ENCODE data around the gene CLCN1.
A peak's percentile ranks its signal among the peaks of the same experiment; 100 is the strongest.
"Not testable (repeated sequence)": the region's sequence is repeated elsewhere in the genome, so short reads cannot be mapped to it uniquely, and the experiment has no call there.

Gene CLCN1

DNA sequence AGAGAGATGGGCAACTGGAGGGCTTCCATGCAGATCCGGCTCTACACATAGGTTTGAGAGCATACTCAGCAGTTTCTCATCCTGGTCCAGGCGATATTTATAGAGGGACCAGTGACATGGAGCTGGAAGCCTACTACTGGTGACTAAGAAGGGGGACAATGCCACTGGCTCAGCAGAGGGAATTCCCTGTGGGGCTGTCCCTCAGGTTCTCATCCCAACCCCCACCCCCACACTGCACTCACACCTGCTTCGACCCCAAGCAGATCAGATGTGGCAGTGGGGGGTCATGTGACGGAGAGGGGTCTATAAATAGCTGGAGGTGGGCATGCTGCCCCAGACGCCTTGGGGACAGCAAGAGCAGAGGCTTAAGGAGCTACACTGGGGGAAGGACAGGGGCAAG lies at the start of gene CLCN1:
Gene CLCN1 (plus strand): TSS at position 336 of the 400 bp plus-strand sequence. CDS start 102 bp downstream, outside the sequence.
- DNase-seq (ENCODE audit: low read depth in 2 of 2): no peak

DNA sequence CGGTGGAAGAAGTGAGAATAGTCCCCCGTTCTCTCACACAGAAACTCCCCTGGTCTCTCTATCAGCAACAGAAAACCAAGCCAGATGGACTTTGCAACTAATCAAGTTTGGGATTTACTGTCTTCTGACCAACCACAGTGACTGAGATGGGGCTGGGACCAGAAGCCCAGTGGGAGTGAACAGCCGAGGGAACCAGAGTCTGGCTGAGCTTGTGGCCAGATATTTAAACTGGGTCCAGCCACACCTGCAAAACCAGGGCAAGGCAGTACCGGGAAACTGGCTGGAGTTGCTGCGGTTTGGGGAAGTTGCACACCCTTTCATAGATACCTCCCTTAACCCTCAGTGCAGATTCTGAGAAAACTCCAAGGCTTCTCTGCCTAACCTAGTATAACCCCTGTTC lies 46.7 kb upstream of the CLCN1 start:
- DNase-seq (ENCODE audit: low read depth in 2 of 2): no peak

DNA sequence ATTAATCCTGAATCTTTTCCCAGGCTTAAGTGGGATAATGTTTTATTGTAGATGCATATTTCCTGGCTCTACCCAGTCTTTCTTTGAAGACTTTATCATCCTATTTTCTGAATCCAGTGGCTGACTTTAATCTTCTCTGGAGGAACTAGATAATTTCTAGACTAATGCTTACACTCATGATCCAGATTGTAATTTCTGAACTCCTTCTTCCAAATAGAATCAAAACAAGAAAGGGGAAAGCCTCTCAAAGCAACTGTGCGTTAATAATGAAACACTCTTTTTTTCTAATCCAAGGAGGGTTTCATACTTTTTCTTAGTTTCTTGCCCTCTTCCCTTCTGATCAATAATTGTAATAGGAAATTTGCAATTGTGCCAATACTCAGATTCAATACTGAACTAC lies 44.7 kb upstream of the CLCN1 start:
- no peak for DNase-seq (ENCODE audit: low read depth in 2 of 2)

DNA sequence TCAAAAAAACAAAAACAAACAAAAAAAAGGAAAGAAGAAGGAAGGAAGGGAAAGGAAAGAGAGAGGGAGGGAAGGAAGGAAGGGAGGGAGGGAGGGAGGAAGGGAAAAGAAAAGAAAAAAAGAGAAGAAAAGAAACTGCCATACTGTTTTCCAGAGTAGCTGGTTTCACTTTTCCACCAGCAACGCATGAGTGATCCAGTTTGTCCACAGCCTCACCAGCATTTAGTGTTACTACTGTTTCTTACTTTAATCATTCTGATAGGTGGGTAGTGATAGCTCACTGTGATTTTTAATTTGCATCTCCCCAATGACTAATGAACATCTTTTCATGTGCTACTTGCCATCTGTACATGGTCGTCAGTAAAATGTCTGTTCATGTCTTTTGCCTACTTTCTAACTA lies 43.0 kb upstream of the CLCN1 start:
- DNase-seq (ENCODE audit: low read depth in 2 of 2): no peak

DNA sequence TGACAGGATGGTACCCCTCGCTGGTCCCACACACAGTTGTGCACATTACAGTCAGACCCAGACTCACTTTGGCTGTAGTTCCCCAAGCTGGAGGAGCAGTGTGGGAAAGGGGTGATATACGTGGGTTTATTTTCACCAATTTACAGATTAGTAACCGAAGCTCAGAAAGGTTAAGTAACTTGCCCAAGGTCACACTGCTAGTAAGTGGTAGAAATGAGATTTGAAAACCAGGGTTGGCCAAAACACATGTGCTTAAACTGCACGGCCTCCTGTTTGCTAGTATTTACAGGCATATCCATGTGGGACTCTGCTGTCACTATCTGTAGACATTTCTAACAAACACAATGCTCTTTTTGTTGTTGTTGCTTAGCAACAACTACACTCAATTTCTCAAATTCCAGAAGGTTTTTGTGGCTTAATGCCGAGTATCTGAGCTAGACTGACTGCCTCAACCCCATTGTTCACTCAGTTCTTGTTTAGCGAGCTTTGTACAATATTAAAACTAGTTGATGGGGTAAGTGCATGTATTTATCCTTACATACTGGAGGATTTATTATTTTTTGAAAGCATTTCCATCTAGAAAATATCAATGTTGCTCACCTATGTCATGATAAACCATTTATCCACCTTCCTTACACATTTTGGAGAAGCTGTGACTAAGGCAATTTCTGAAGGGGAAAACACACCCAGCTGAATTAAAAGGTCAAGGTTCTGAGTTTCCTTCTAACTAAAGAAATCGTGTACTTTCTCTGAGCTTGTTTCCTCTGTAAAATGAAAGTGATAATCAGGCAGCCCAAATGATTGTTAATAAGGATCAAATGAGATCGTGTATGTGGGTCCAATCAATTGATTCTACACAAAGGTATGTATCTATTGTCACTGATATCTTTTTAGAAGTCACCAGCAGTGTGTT lies 36.5 kb upstream of the CLCN1 start:
- DNase-seq (ENCODE audit: low read depth in 2 of 2): no peak

DNA sequence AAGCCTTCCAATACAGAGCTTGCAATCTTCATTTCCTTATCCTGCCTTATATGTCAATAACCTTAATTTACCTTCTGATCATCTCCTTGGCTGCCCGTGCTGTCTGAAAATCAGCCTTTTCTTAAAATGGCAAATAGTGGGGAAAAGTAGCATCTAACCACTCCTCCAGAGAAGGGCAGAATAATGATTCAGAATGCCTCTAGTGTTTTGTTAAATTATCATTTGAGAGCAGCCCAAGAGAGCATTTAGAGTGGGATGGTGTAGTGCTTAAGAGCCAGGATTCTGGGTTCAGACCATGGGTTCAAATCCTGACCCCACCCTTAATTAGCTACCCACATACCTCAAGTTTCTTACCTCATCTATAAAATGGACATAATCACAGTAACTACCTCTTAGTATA lies 35.8 kb upstream of the CLCN1 start:
- DNase-seq (ENCODE audit: low read depth in 2 of 2): no peak

DNA sequence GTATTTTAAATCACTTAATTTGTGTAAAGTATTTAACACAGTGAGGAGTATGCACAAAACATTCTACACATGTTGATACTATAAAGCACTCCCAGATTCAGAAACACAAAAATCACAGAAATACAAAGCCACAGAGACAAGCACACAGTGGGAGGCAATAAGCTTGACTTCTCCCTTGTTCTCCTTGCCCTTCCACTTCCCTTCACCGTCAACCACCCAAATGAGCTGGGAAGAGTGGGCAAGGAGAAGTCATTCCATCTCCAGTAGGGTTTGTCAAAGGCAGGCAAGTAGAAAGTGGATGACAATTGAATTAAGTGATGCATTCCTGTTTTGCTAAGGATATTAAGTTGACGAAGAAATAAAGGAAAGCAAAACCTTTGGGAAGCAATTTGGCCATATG lies 35.3 kb upstream of the CLCN1 start:
- DNase-seq (ENCODE audit: low read depth in 2 of 2): no peak

DNA sequence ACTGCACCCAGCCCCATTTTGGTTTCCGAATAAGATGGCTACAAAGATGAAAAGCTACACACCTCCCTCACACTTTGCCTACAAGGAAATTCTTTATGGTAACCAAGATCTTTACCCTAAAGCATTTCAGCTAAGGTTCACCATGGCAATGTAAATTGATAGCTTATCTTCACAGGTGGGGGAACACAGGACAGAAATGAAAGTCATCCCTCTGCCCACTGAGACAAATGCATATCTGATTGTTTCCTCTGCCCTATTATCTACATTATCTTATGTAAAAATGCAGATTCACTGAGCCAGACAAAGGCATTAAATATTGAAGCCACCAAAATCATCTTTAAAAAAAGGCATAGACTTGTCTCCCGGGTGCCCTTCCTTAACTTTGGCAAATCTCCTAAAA lies 34.4 kb upstream of the CLCN1 start:
- DNase-seq (ENCODE audit: low read depth in 2 of 2): no peak

DNA sequence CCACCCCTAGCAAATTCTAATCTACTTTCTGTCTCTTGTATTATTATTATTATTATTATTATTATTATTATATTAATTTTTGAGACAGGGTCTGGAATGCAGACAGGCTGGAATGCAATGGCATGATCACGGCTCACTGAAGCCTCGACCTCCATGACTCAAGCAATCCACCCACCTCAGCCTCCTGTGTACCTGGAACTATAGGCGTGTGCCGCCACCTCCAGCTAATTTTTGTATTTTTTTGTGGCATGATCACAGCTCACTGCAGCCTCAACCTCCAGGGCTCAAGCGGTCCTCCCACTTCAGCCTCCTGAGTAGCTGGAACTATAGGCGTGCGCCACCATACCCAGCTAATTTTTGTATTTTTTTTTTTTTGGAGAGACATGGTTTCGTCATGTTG lies 33.8 kb upstream of the CLCN1 start:
- no peak for DNase-seq (ENCODE audit: low read depth in 2 of 2)

DNA sequence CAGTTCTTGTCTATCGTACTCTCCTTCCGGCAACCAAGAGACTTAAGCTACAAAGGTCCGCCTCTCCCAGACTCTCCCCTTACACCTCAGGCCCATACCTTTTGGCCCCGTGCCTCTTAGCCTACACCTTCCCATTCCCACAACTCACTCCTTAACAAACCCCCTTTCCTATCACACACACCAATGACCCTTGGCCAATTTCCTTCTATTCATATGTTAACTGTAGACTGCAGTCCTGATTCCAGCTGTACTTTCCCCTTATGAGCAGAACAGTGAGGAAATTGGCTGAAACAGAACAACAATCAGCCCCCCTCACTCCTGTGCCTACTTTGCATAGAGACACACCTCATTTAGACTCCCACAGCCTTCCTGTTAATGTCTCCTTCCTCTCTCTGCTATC lies 32.5 kb upstream of the CLCN1 start:
- DNase-seq (ENCODE audit: low read depth in 2 of 2): no peak

DNA sequence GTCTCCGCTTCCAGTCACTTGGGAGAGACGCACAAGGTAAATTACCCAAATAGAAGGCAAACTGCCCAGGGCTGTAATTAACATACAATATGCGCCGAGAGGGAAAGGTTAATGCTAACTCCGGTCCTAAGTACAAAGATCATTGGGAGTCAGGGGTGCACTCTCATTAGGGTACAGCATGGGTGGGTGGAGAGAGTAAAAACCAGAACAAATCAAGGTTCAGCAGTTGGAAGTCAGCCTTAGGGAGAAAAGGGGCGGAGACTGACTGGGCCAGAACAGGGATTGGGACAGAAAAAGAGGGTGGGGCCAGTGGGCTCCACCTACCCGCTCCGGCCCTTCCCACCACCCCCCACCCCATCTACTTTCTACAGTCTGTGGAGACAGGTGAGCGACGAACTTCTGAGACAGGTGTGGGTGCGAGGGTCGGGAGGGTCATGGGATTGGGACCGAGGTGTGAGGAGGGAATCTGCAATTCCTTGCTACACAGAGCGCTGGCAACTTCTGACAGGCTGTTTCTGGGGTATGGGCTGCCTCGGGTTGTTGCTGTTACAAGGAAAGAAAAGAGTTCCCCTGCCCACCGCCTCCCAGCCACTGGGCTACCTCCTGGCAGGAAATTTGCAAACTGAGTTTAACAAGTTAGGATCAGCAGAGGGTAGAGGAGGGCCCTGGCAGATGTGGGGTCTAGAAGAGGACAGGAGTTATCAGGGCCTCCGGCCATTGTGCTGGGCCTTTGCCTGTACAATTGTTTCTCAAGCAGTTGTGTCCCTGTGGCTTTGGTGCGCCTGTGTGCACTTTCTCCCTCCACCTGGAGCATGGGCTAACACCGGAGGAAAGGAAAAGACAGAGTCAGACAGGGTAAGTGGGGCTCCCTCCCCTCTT lies 31.1 kb upstream of the CLCN1 start, which contains the start of gene TMEM139:
Gene TMEM139 (plus strand): TSS at position 368 of the 879 bp plus-strand sequence. CDS start 1,000 bp downstream, outside the sequence.
- no peak for DNase-seq (ENCODE audit: low read depth in 2 of 2)

DNA sequence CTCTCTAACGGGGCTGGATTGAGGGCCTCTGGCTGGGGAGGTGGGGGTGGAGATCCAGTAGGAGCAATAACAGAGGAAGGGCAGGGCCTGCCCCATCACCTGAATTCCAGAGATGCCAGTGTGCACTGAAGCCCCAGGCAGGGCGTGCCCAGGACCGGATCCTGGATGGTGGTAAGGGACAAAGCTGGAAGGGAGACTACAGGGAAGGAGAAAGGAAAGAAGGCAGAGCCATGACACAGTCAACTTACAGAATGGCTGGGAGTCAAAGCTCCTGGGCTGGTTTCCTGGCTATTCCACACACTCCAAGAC lies 30.5 kb upstream of the CLCN1 start:
- DNase-seq (ENCODE audit: low read depth in 2 of 2): no peak

DNA sequence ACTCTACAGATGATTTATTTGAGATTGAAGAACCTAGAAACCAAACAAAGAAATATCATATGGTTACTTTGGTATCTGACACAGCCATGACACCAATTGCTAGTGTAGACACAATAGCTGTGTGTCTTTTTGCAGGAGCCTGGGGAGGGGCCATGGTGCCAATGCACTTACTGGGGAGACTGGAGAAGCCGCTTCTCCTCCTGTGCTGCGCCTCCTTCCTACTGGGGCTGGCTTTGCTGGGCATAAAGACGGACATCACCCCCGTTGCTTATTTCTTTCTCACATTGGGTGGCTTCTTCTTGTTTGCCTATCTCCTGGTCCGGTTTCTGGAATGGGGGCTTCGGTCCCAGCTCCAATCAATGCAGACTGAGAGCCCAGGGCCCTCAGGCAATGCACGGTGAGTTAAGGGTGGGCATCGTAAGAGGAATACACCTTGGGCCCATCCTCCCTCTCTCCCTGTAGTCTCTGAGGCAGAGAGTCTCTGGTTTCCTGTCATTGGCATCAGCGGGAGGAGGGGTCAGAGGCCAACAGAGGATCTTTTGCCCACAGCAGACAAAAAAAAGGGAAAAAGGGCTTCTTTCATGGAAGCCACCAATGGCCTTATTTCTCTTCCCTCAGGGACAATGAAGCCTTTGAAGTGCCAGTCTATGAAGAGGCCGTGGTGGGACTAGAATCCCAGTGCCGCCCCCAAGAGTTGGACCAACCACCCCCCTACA lies 29.9 kb upstream of the CLCN1 start:
- no peak for DNase-seq (ENCODE audit: low read depth in 2 of 2)

DNA sequence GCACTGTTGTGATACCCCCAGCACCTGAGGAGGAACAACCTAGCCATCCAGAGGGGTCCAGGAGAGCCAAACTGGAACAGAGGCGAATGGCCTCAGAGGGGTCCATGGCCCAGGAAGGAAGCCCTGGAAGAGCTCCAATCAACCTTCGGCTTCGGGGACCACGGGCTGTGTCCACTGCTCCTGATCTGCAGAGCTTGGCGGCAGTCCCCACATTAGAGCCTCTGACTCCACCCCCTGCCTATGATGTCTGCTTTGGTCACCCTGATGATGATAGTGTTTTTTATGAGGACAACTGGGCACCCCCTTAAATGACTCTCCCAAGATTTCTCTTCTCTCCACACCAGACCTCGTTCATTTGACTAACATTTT lies 29.4 kb upstream of the CLCN1 start:
- DNase-seq (ENCODE audit: low read depth in 2 of 2): no peak

DNA sequence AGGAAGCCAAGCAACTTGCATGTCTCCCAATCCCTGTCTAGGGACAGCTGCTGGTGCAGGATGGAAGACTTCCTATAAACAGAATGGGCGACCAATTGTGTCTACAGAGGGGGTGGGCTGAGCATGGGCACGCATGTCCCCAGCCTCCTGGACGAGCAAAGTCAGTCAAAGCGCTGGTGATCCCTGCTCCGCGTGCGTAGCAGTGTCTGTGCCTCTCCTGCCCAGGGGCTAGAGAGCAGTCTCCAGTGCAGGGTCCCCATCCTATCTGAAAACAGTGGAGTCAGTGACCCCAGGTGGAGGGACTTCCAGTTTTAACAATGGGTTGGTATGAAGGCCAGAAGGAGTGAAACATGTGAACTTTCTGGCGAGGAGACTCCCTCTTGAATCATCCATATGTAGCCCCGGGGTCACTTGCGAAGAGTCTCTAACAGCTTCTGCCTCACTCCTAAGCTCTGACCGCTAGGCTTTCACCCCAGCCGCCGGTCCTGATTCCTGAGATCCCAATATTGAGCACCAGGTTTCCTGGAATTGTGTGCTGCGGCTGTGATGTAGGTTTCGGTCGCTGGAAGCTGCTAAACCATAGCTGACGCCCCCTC lies 28.5 kb upstream of the CLCN1 start:
- no peak for DNase-seq (ENCODE audit: low read depth in 2 of 2)

DNA sequence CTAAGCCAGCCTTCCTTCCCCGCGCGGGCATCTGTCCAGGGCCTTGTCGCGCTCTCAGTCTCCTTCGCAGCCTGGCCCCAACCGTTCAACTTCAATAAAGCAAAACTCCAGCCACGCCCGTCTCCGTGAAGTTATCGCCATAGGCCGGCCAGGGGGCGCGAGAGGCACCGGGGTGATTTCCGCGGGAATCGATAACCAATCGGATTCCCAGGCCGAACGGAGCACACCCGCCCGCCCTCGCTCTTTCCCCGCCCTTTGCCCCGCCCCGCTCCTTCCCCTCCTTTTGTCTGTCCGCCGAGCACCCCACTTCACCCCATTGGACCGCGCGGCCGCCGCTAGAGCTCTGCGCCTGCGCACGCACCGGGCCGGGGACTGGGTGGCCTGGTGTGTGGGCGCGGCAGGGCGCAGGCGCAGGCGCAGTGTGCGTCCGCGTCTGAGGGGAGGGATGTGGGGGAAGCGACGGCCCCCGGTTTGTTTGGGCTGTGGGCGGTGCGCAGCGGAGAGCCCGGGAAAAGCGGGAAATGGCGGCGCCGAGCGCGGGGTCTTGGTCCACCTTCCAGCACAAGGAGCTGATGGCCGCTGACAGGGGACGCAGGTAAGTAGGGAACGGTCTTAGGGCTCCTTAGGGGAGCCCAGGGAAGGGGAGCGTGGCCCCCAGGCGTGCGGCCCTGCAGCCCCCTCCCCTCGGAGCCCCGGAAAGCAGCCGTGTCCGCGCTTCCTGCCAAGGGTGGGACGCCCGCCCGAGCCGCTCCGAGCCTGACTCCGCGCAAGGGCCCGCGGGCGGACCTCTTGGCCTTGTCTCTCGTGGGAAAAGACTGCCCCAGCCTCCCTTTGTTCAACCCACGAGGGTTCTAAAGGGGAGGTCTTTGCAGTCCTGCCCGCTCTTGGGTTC lies 27.7 kb upstream of the CLCN1 start, which contains the start of gene CASP2:
Gene CASP2 (plus strand): TSS at position 417 of the 892 bp plus-strand sequence. CDS start 105 bp downstream, at position 522.
- peak; percentile 97 to 99 for DNase-seq (ENCODE audit: low read depth in 2 of 2)

DNA sequence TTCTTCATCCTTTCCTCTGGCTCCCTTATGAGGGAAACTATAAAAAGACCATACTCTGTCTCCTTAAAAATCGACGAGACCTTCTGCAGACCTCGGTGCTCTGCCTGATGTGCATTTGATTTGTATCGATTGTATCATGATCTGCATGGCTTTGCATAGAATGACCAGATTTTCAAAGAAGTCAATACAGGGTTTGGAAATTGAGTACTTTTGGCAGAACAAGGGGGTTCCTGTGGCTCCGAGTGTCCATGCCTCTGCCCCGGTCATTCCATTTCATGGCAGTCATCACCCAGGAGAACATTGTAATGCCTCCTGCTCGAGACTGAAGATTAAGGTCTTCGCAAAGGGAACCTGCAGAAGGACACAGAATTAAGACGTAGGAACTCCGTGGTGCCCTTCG lies 27.1 kb upstream of the CLCN1 start:
- DNase-seq (ENCODE audit: low read depth in 2 of 2): no peak

DNA sequence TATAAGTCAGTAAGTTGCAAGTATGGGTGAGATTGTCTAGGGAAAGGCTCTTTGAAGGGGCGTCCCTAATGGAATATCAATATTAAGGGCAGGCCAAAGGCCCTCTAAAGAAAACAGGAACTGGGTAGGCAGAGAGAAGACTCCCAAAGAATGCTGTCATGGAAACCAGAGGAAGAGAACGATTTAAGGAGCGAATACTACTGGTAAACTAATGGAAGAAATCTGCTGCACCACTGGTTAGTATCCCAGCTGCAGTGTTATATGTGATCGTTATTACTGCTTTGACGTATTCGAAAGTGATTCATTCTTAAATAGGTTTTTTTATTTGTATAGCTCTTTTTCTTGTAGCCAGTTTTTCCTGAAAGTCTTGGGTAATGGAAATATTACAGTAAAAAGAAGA lies 26.5 kb upstream of the CLCN1 start:
- DNase-seq (ENCODE audit: low read depth in 2 of 2): no peak

DNA sequence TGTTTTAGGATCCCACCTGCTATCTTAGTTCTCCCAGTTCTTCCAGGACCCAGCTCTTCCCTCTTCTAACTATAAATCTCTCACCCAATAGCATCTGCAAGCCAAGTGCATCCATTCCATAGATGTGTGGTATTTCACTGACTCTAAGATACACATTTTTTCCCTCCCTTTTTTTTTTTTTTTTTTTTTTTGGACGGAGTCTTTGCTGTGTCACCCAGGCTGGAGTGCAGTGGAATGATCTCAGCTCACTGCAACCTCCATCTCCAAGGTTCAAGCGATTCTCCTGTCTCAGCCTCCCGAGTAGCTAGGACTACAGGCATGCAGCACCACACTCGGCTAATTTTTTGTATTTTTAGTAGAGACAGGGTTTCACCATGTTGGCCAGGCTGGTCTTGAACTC lies 26.0 kb upstream of the CLCN1 start:
- not testable (repeated sequence) for DNase-seq (ENCODE audit: low read depth in 2 of 2)

DNA sequence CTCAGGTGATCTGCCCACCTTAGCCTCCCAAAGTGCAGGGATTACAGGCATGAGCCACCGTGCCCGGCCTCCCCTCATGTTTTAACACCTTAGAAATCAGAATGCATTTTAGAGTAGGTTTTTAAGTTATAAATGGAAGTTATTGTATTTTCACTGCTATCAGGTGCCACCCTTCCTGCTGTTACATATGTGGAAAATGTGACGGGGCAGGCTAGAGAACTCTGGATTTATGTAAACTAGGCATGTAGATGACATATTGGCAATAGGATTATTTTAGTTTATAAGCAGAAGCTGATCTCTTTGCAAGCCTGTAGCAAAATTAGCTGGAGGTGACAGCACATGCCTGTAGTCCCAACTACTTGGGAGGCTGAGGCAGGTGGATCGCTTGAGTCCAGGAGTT lies 25.6 kb upstream of the CLCN1 start:
- DNase-seq (ENCODE audit: low read depth in 2 of 2): no peak

DNA sequence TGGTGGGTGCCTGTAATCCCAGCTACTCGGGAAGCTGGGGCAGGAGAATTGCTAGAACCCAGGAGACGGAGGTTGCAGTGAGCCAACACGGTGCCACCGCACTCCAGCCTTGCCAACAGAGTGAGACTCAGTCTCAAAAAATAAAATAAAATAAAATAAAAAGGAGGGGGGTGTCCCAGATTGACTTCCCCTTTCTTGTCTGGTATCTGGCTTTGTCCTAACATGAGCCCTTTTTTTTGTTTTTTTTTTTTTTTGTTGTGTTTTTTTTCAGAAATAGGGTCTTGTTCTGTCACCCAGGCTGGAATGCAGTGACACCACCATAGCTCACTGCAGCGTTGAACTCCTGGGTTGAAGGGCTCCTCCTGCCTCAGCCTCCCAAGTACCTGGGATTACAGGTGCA lies 23.0 kb upstream of the CLCN1 start:
- no peak for DNase-seq (ENCODE audit: low read depth in 2 of 2)

Measured in stimulated activated CD8-positive, alpha-beta memory T cell treated with anti-CD3 and anti-CD28 coated beads, Interleukin-2, amount 100 ng/mL, for 48 hours (primary cell).